ENCODE data around the gene ANAPC2. TPM values are rescaled to one million over a fixed set of nuclear protein-coding genes. Genes with fewer than 3 reads are reported as not detected.

Gene ANAPC2
- total RNA-seq, 2 donors from 2014 or later = 75.5 to 98.1 TPM

DNA sequence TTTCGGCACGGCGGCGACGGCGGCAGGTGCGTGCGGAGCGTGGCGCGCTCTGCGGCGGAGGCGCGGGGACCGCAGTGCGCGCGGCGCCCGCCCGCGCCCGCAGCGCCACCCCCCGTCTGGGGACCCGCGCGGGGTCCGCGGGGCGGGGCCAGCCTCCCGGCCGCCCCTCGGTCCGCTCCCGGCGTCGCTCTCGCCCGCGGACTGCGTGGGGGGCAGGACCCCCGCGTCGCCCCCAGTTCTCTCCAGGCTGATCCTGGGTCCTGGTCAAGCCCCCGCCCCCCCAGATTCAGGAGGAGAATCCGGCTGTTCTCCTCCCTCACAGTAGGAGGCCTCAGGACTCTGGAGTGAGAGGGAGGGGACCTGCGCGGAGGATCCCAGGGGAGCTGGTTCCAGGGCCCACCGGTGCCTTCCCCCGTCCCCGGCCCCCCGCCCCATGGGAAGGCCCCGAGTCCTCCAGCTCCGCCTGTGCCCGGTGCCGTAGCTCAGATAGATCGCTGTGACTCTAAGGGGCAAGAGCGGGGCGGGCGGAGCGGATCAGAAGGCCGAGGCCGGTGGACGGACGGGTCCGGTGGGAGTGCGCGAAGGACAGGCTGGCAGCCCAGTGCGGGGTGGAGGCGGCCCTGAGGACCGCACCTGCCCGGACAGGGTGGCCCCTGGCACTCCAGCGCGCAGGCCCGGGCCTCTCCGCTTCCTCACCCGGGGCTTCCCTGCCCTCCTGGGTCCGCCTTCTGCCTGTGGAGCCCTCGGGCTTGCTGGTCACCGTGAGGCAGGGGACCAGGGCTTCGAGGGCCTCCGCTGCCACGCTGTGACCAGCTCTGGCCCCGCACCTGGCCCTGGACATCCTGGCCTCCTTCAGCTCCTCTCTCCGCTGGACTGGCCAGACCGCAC lies 34.1 kb upstream of the ANAPC2 start, which contains the start of gene RNF208:
RNF208 (minus strand) TSS at position 51 of the 888 bp plus-strand sequence. CDS start 1,028 bp downstream, outside the sequence.
- H3K27ac Mint-ChIP-seq = peak within 1 kb of the TSS; percentile 21 to 71
- DNase-seq (ENCODE audit: low spot score) = no peak
- no peaks in the 10 kb centered on the region for H3K9me3 Mint-ChIP-seq
- peak within 1 kb of the TSS; percentile 75 for H3K4me3 Mint-ChIP-seq
- no peak for ATAC-seq
- H3K36me3 Mint-ChIP-seq = no peaks in the 10 kb centered on the region
- peaks cover 0 to 2% of the 10 kb centered on the region in 2 donors for H3K27me3 Mint-ChIP-seq
- peaks cover under 1 to 3% of the 10 kb centered on the region in 2 donors for H3K4me1 Mint-ChIP-seq (ENCODE audit: low read depth in 2 of 2)

DNA sequence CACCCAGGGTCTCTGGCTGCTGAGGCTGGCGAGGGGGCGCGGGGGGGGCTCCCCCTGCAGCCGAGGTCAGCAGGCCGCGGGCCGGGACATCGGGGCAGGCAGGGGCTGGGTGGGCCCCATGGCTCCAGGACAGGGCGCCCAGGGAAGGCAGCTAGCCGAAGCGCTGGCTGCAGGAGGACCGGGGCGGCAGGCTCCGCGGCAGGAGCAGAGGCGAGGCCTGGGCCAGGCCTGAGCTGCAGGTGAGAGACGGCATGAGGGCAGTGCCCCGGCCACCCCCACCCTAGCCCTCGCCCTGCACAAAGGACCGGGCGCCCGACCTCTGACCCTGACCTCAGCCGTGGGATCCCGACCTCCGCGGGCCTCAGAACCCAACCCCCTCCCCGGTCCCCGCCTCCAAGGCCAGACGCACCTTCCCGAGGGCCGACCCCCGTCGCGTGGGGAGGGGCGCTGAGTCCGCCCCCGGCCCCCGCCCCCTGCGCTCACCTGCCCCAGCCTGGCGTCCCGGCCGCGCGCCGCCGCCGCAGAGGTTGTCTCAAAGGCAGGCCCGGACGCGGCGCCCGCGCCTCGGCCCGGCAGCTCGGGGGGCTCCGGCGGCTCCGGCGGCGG lies 33.2 kb upstream of the ANAPC2 start:
- Mint-ChIP-seq H3K4me1 (ENCODE audit: low read depth in 2 of 2) (peaks cover 0 to 3% of the 10 kb centered on the region in 2 donors), H3K27ac (no peak overlapping the region), H3K4me3 (no peak overlapping the region), H3K9me3 (no peaks in the 10 kb centered on the region), H3K27me3 (no peaks in the 10 kb centered on the region), H3K36me3 (no peaks in the 10 kb centered on the region)
- DNase-seq (ENCODE audit: low spot score) (no peak), ATAC-seq (no peak)

DNA sequence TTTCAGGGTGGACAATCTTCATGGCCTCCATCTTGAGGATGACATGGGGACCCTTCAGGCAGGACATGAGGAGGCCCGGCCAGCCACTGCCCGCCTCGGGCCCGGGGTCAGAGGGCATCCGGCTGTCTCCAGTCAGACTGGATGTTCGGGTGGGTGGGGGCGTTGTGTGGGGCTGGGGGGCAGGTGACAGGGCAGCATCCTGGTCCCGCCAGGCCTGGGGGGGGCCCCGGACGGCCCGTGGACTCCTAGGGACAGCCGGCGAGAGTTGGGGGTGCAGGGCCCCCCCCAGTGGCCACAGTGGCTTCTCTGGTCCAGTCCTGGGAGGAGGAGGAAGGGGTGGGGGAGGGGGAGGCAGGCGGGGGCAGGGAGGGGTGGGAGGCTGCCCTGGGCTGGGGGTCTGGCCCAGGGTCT lies 32.7 kb upstream of the ANAPC2 start:
- H3K27ac Mint-ChIP-seq = no peak overlapping the region

DNA sequence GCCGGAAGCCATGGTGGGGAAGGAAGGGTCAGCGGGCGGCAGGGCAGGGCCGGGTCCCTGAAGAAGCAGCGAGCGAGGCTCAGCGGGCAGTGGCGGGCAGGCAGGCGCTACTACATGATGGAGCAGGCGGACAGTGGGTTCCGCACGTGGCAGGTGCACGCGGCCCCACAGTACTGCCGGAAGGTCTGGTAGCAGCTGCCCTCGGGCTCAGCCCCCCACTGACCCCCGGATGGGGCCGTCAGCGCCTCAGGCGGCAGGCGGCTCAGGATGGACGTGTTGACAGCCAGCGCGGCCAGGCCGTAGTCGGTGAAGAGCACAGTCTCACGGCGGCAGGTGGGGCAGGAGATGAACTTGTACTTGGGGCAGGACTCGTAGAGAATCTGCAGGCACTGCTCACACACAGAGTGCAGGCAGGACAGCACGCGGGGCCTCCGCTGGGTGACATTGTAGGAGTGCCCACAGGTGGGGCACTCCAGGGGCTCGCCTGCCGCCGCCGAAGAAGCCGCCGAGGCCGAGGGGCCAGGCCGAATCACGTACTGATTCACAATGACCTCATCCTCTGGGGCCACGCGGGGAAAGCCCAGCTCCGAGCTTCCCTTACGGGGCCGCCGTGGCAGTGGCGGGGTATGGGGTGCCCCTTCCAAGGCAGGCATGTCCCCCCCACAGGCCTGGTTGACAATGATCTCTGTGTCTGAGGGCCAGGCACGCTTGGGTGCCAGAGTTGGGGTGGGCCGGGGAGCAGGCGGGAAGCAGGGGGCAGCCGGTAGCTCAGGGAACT lies 32.1 kb upstream of the ANAPC2 start:
- H3K36me3 Mint-ChIP-seq = no peaks in the 10 kb centered on the region
- no peaks in the 10 kb centered on the region for H3K9me3 Mint-ChIP-seq
- no peaks in the 10 kb centered on the region for H3K27me3 Mint-ChIP-seq
- peaks cover 0 to 3% of the 10 kb centered on the region in 2 donors for H3K4me1 Mint-ChIP-seq (ENCODE audit: low read depth in 2 of 2)
- ATAC-seq (no peak), DNase-seq (ENCODE audit: low spot score) (no peak)
- H3K4me3 Mint-ChIP-seq = no peak overlapping the region
- H3K27ac Mint-ChIP-seq = no peak overlapping the region

More for the DNA sequence above, 32.7 kb upstream of the ANAPC2 start:
- H3K36me3 Mint-ChIP-seq = no peaks in the 10 kb centered on the region
- ATAC-seq (no peak), DNase-seq (ENCODE audit: low spot score) (no peak)
- H3K9me3 Mint-ChIP-seq = no peaks in the 10 kb centered on the region
- H3K27me3 Mint-ChIP-seq = no peaks in the 10 kb centered on the region
- no peak overlapping the region for H3K4me3 Mint-ChIP-seq
- peaks cover 0 to 3% of the 10 kb centered on the region in 2 donors for H3K4me1 Mint-ChIP-seq (ENCODE audit: low read depth in 2 of 2)

DNA sequence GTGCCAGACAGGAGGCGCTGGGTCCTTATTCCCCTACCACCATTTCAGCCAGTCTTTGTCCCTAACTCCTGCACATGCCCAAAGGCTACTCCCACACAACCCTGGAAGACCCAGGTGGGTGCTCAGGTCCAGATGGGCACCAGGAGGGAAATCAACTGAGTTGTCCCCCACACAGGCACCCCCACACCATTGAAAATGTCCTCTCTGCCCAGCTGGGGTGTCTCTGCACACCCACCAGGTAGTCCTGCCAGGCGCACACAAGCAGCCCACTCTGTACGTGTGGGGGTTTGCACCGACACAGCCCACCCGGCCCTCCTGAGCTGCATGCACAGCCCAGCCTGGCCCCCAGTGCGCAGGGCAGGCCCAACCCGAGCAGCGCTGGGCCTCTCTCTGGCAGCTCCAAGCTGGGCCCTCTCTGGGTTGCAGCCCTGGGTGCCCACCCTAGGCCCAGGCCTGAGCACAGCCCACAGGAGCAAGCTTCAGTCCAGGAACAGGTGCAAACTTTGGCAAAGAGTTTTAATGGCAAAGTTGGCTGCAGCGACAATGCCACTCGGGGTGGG lies 31.5 kb upstream of the ANAPC2 start:
- Mint-ChIP-seq H3K4me3 (no peak overlapping the region), H3K36me3 (no peaks in the 10 kb centered on the region), H3K27ac (no peak overlapping the region), H3K9me3 (no peaks in the 10 kb centered on the region), H3K27me3 (no peaks in the 10 kb centered on the region), H3K4me1 (ENCODE audit: low read depth in 2 of 2) (peaks cover 0 to 3% of the 10 kb centered on the region in 2 donors)
- DNase-seq (ENCODE audit: low spot score) (no peak), ATAC-seq (no peak)

DNA sequence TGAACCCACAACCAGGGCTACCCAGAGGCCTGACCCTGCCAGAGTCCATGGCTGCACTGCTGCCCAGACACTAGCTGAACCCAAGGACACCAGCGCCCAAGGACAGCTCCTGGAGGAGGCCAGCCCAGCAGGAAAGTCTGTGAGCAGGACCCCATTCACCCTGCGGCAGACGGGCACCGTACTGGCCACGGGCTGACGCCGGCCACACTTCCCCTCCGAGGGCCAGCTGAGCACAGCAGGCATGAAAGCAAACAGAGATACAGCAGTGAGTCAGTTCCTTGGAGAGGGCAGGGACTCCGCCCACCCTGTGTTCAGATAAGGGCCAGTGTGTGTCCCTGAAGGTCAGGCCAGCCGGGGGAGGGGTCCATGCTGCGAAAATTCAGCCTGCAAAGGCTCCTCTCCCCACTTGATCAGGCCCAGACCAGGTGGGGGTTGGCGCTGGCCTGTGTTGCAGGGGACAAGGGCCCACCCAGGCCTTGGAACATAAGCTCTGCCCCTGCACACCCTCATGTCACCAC lies 30.5 kb upstream of the ANAPC2 start:
- Mint-ChIP-seq H3K27ac (no peak overlapping the region), H3K27me3 (no peaks in the 10 kb centered on the region), H3K4me1 (ENCODE audit: low read depth in 2 of 2) (peaks cover 0 to 3% of the 10 kb centered on the region in 2 donors), H3K4me3 (no peak overlapping the region), H3K36me3 (no peaks in the 10 kb centered on the region), H3K9me3 (no peaks in the 10 kb centered on the region)
- ATAC-seq (no peak), DNase-seq (ENCODE audit: low spot score) (no peak)

DNA sequence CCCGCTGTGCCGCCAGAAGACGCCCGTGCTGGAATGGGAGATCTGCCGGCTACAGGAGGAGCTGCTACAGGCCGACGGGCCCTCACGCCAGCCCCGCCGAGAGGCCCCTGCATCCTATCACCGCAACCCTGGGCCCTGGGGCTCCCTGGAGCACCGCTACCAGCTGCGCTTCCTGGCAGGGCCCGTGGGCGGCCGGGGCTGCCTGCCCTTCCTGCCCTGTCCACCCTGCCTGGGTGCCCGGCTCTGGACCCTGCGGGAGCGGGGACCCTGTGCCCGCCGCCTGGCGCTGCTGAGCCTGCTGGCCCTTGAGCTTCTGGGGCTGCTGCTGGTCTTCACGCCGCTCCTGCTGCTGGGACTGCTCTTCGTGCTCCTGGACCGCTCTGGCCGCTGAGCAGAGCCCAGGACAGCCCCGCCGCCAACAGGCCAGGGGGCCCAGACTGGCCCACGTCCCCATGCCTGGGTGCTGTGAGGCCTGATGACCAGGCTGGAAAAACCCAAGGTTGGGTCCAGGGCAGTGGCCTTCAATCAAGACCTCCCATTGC lies 29.9 kb upstream of the ANAPC2 start:
- Mint-ChIP-seq H3K36me3 (no peaks in the 10 kb centered on the region), H3K4me1 (ENCODE audit: low read depth in 2 of 2) (peaks cover 0 to 3% of the 10 kb centered on the region in 2 donors), H3K27me3 (no peaks in the 10 kb centered on the region), H3K9me3 (no peaks in the 10 kb centered on the region), H3K27ac (no peak overlapping the region), H3K4me3 (no peak overlapping the region)
- DNase-seq (ENCODE audit: low spot score) = no peak
- ATAC-seq = no peak

DNA sequence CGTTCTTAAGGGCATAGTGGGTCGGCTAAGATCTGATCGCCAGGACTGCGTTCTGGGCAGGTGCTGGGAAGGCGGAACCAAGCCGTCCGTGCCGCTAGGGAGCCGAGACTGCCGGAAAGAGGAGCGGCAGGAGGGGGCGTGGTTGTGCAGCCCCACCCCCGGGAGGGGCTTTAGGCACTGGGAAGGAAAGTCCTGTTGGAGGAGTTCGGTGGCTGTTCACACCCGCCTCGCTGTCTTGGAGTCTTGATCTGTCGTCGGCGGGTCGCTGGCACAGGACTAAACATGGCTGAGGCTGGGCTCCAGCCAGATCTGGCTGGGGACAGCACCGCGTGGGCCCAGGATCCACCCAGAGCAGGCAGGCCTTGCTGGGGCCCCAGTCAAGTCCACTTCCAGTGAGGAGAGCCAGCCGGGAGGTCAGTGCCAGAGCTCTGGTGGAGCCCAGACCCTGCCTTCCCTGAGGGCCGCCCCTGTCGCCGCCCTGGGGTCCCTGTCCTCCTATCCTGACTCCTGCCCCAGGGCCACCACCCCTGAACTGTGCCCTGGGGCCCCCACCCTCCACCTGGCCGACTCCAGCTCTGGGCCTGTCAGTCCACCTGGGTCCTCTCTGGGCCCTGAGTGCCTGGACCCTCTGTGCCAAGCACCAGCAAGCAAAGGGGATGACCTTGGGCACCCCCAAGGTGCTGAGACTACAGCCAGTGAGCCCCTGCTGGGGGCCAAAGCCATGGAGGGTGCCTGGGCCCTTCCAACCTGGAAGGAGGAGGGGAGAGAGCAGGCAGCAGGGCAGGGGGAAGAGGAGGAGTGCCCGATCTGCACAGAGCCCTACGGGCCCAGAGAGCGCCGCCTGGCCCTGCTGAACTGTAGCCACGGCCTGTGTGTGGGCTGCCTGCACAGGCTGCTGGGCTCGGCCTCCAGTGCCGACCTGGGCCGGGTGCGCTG lies 29.2 kb upstream of the ANAPC2 start:
- Mint-ChIP-seq H3K9me3 (no peaks in the 10 kb centered on the region), H3K4me3 (no peak overlapping the region), H3K27me3 (no peaks in the 10 kb centered on the region), H3K4me1 (ENCODE audit: low read depth in 2 of 2) (no peaks in the 10 kb centered on the region), H3K27ac (no peak overlapping the region), H3K36me3 (no peaks in the 10 kb centered on the region)
- ATAC-seq (no peak), DNase-seq (ENCODE audit: low spot score) (no peak)

DNA sequence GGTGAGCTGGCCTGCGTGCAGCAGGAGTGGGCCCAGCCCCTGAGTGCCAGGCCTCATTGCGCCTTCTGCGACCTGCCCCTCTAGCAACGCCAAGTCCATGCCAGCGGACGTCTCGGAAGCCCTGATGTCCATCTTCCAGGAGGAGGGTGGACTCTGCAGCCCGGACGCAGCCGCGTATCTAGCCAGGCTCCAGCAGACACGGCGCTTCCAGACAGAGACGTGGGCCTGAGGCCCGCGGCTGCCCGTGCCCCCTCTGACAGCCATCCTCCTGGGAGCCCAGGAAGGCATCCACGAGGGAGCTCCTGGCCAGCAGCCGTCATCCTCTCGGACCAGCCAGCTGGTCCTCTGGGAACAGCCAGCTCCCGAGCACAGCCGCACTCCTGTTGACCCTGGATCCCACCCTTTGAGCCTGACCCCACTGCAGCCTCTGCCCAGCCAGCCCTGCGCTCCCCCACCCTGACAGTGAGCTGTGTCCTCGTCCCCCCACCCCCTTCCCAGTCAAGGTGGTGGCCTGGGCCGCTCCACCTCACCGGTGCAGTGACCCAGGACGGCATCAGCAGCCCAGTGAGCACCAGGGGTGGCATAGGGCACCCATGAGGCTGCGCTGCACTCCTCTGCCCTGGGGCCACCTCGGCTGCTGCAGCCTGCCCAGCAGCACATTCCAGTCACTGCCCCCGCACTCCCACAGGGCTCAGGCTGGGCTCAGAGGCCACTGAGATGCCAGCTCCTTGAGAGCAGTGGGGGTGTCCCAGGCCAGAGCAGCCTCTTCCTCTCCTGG lies 28.0 kb upstream of the ANAPC2 start:
- Mint-ChIP-seq H3K4me1 (ENCODE audit: low read depth in 2 of 2) (peaks cover 0 to under 1% of the 10 kb centered on the region in 2 donors), H3K36me3 (no peaks in the 10 kb centered on the region), H3K4me3 (no peak overlapping the region), H3K27ac (no peak overlapping the region), H3K27me3 (no peaks in the 10 kb centered on the region), H3K9me3 (no peaks in the 10 kb centered on the region)
- ATAC-seq (no peak), DNase-seq (ENCODE audit: low spot score) (no peak)

DNA sequence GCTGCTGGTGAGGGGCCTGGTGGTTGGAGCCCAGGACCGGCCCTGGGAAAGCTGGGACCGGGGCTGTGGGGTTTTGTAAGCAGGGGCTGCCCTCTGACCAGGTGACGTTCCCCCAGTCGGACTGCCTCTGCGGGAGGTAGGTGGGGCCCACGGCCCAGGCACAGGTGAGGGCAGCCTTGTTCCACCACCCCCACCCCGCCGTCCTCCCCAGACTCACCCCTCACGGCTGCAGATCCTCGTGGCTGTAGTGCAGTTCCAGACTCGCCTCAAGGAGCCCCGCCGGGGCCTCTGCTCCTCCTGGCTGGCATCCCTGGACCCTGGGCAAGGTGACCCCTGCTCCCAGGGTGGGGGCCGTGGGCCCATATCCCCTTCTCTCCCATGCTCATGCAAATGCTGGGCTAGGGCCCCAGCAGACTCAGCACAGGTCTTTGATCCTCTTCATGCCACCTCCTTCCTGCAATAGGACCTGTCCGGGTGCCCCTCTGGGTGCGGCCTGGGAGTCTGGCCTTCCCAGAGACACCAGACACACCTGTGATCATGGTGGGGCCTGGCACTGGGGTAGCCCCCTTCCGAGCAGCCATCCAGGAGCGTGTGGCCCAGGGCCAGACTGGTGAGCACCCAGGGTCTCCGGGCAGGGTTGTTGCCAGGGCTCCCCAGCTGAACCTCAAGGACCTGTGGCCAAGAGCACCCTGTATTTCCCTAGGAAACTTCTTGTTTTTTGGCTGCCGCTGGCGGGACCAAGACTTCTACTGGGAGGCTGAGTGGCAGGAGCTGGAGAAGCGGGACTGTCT lies 27.0 kb upstream of the ANAPC2 start:
- ATAC-seq = no peak
- H3K36me3 Mint-ChIP-seq = no peaks in the 10 kb centered on the region
- no peak overlapping the region for H3K27ac Mint-ChIP-seq
- H3K27me3 Mint-ChIP-seq = no peaks in the 10 kb centered on the region
- DNase-seq (ENCODE audit: low spot score) = no peak
- H3K4me1 Mint-ChIP-seq (ENCODE audit: low read depth in 2 of 2) = peaks cover 0 to 5% of the 10 kb centered on the region in 2 donors
- no peak overlapping the region for H3K4me3 Mint-ChIP-seq
- no peaks in the 10 kb centered on the region for H3K9me3 Mint-ChIP-seq

DNA sequence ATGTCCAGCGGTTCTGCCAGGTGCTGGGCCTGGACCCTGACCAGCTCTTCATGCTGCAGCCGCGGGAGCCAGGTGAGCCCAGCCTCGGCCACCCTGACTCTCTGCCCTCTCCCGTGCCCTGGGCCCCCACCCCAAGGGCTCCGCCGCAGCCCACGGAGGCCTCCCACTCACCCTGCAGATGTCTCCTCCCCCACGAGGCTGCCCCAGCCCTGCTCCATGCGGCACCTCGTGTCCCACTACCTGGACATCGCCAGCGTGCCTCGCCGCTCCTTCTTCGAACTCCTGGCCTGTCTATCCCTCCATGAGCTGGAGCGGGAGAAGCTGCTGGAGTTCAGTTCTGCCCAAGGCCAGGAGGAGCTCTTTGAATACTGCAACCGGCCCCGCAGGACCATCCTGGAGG lies 26.3 kb upstream of the ANAPC2 start:
- Mint-ChIP-seq H3K36me3 (no peaks in the 10 kb centered on the region), H3K27me3 (no peaks in the 10 kb centered on the region), H3K4me1 (ENCODE audit: low read depth in 2 of 2) (peaks cover 0 to 5% of the 10 kb centered on the region in 2 donors), H3K4me3 (no peak overlapping the region), H3K27ac (no peak overlapping the region), H3K9me3 (no peaks in the 10 kb centered on the region)
- no peak for ATAC-seq
- no peak for DNase-seq (ENCODE audit: low spot score)

All from natural killer cell treated with Interleukin-12 subunit alpha and Interleukin-12 subunit beta and Interleukin-15 and Interleukin-18, amount 100 ng/mL, for 72 hours (primary cell).